GM21825 (cell line): ENCODE measurements around the gene LARP4B.

Source experiments
- ATAC-seq: cut with Tn5 transposase; IDR thresholded peaks from one replicate; pipeline ENCODE4 v1.9.1; 2021; ENCODE audit warnings: mild to moderate bottlenecking, moderate library complexity; ENCODE audit not compliant: unreplicated experiment

The LARP4B gene

GRCh38 chr10:931326-932318 lies at the start of gene LARP4B:
Gene LARP4B (minus strand): TSS chr10:931705. CDS start chr10:885721, 45,984 bp downstream.
- peak; percentile 92 for ATAC-seq

- ATAC-seq, result no peak
Measured at GRCh38 chr10:980468-981093, 49.1 kb upstream of the LARP4B start.

- no peak for ATAC-seq
Measured at GRCh38 chr10:978826-979421, 47.4 kb upstream of the LARP4B start.

- no peak for ATAC-seq
Measured at GRCh38 chr10:976316-976715, 44.8 kb upstream of the LARP4B start.

GRCh38 chr10:974785-975074 lies 43.2 kb upstream of the LARP4B start:
- no peak for ATAC-seq

- ATAC-seq, result no peak
Measured at GRCh38 chr10:974038-974784, 42.7 kb upstream of the LARP4B start.

GRCh38 chr10:972763-973162 lies 41.3 kb upstream of the LARP4B start:
- ATAC-seq, result no peak

- no peak for ATAC-seq
Measured at GRCh38 chr10:971613-972012, 40.1 kb upstream of the LARP4B start.

GRCh38 chr10:971150-971542 lies 39.6 kb upstream of the LARP4B start:
- no peak for ATAC-seq

- ATAC-seq, result no peak
Measured at GRCh38 chr10:970311-971149, 39.0 kb upstream of the LARP4B start.

GRCh38 chr10:969473-970150 lies 38.1 kb upstream of the LARP4B start:
- no peak for ATAC-seq

- ATAC-seq, result no peak
Measured at GRCh38 chr10:968546-969199, 37.2 kb upstream of the LARP4B start.

- ATAC-seq, result no peak
Measured at GRCh38 chr10:966466-967235, 35.1 kb upstream of the LARP4B start.

- no peak for ATAC-seq
Measured at GRCh38 chr10:964988-965417, 33.5 kb upstream of the LARP4B start.

GRCh38 chr10:964321-964987 lies 32.9 kb upstream of the LARP4B start:
- ATAC-seq, result no peak

- no peak for ATAC-seq
Measured at GRCh38 chr10:963655-964054, 32.1 kb upstream of the LARP4B start.

- no peak for ATAC-seq
Measured at GRCh38 chr10:963186-963585, 31.7 kb upstream of the LARP4B start.

- no peak for ATAC-seq
Measured at GRCh38 chr10:962342-962741, 30.8 kb upstream of the LARP4B start.
